ENCODE results near the gene CCDC200. TPM values are rescaled to one million over a fixed set of nuclear protein-coding genes. Genes with fewer than 3 reads are reported as not detected.
"Not testable (repeated sequence)": the region's sequence is repeated elsewhere in the genome, so short reads cannot be mapped to it uniquely, and the experiment has no call there.

The CCDC200 gene
- total RNA-seq, 1 donor from 2014 or later, result not detected

DNA sequence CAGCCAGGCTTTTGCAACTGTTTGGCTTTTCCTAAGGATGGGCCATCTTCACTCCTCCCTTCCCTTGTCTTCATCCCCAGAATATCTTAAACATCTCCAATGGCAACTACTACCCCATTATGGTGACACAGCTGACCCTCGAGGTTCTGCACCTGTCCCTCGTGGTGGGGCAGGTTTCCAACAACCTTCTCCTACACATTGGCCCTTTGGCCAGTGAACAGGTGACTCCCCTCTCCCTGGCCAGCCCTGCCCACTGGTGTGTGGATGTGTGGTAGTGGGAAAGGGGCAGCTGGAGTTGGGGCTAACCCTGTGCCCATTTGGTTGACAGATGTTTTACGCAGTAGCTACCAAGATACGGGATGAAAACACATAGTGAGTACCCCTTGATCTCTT is 12.1 kb downstream of the CCDC200 start:
- DNase-seq (ENCODE audit: low read depth in 2 of 2), result no peak

DNA sequence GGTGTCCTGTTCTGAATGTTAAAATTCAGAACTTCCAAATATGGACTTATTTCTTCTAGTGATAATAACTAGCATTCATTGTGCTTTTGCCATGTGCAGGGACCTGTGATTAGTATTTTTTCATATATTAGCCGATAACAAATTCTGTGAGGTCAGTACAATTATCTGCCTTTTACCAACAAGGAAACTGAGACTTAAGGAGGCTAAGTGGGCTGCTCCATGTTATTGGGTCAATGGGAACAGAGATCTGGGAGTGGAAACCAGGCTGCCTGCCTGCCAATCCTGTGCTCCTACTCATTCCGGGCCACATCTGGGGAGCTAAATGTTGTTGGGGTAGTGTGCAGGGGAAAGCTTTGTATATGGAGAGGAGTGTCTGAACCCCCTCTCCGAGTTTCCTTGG is 13.1 kb downstream of the CCDC200 start:
- no peak for DNase-seq (ENCODE audit: low read depth in 2 of 2)

DNA sequence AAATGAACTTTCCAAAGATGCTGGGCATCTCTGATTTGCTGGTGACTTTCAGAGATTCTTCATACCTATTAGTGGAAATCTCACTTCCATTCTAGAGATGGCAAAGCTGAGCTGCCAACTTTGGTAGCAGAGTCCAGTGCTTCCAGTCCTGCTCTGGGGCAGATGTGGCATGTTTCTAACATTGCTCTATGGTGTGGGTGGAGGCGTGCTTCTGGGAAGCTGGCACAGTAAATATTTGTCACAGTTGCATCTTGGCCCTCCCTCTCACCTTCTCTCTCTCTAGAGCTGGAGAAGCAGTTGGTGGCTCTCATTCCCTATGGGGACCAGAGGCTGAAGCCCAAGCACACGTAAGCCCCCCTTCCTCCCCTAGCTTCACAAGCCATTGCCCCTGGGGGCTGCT is 14.9 kb downstream of the CCDC200 start:
- DNase-seq (ENCODE audit: low read depth in 2 of 2), result no peak

DNA sequence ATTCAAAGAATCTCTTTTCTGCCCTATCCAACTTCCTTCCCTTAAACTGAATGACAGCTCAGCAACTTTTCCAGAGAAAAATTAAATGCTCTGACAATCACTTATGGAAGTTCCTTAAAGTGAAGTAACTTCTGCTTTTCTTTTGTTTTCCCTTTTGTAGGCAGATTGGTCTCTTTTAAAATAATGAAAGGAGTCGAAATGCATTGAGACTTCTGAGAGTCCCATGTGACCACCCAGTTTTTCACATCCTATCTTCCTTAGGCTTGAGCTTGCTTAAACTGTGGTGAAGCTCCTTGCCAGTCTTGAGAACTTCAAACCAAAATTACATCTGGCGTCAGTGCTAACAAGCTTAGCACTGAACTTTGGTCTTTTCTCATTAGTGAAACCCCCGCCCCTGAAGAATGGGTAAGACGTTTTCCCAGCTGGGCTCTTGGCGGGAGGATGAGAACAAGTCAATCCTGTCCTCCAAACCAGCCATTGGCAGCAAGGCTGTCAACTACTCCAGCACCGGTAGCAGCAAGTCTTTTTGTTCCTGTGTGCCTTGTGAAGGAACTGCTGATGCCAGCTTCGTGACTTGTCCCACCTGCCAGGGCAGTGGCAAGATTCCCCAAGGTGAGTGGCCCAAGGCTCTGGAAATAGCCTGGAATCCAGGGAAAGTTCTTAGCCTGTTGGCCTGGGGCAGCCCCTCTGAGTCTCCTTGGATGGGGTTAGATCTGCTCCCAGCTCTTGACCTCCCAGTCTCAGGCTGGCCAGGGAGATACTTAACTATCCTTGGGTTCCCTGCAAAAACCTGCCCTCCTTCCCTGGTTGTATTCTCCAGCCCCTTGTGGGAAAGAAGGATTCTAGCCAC is 15.6 kb downstream of the CCDC200 start:
- no peak for DNase-seq (ENCODE audit: low read depth in 2 of 2)

DNA sequence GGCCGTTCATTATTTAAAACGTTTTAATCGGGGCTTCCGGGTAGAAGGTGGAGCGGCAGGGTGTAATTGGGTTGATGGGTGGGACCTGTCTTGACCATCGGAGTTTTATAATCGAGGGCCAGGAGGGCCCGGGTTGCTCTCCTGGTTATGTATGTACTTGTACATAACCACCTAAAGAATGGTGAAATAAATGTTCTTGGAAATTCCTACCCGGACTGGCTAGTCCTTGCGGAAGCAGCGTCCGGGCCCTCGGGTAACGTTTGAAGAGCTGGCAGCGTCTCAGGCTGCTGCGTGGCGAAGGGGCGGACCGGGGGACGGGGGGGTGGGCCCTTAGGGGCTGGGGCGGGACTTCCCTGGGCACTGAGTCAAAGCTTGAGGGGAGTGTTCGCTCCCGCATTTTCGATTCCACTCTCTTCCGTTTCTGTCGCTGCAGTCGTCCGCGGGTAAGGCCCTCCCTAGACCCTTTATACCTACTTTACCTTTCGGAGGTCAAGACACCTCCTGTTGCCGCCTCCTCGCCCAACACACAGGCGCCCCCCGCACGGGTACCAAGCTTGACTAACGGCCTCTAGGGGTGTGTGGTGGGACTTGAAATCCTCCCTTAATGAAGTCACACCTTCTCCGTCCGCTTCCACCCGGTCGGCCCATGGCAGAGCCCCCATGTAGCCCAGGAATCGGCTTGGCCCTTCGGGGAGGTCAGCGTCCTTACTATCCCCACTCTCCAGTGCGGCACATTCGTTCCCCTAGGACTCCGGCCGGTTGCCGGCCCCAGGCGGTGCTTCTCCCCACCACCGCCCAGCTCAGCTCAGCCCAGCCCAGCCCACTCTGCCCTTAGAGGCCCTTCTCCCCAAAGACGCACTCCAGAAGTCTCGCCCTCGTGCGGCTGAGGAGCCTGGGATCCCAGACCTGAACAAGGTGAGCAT is 16.7 kb downstream of the CCDC200 start, which contains the start of gene TMEM106A:
Gene TMEM106A, plus strand, starts transcription at position 396 of the 923 bp plus-strand sequence. CDS start 1,167 bp downstream, outside the sequence.
- peak; percentile 75 to 86 for DNase-seq (ENCODE audit: low read depth in 2 of 2)

DNA sequence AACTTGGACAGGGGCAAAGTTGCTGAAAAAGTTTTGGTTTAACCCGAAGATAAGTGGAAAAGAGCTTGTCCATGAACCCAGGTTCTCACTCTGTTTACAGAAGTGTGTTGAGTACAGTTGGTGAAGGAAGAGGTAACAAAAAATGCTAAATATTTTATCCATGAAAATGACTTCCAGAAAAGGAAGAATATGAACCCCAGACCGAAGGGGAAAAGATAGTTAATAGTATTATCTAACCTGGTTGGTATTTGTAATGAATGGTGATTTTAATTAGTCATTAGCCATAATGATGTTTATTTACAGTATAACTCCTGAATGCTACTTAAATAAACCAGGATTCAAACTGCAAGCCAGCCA is 17.3 kb downstream of the CCDC200 start:
- no peak for DNase-seq (ENCODE audit: low read depth in 2 of 2)

DNA sequence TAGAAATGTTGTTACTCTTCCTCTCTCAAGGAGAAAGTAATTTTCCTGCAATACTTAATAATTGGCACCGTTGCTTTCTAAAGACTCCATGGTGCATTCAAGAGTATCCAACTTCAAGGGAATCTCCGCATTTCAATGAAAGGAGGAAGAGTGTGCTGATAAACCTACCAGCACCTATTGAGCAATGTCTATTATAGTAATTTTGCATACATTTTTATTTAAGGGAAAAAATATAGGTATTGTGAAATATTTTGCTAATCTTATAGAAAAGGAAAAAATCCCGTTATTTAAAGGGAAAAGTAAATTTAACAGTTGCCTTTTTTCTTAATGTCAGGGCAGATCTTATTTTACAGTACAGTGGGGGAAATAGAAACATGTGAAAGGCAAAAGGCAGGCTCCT is 17.8 kb downstream of the CCDC200 start:
- no peak for DNase-seq (ENCODE audit: low read depth in 2 of 2)

DNA sequence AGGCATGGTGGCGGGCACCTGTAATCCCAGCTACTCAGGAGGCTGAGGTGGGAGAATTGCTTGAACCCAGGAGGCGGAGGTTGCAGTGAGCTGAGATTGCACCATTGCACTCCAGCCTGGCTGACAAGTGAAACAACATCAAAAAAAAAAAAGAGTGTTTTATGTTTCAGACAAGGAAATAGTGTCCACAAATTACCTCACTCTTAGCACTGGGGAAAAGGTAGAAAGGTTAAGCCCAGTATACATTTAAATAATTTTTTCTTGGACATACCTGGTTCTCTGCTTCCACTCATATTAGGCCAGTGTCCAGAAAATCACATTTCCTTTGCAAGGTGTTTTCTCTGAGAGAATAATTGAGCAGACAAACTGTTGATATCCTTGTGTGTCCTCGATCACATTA is 25.4 kb downstream of the CCDC200 start:
- not testable (repeated sequence) for DNase-seq (ENCODE audit: low read depth in 2 of 2)

DNA sequence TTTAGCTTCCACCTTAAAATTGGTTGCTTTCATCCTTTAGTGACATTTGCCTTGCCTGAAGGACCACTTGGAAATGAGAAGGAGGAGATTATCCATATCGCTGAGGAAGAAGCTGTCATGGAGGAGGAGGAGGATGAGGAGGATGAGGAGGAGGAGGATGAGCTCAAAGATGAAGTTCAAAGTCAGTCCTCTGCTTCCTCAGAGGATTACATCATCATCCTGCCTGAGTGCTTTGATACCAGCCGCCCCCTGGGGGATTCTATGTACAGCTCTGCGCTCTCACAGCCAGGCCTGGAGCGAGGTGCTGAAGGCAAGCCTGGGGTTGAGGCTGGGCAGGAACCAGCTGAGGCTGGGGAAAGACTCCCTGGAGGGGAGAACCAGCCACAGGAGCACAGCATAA is 28.3 kb downstream of the CCDC200 start:
- DNase-seq (ENCODE audit: low read depth in 2 of 2), result no peak

DNA sequence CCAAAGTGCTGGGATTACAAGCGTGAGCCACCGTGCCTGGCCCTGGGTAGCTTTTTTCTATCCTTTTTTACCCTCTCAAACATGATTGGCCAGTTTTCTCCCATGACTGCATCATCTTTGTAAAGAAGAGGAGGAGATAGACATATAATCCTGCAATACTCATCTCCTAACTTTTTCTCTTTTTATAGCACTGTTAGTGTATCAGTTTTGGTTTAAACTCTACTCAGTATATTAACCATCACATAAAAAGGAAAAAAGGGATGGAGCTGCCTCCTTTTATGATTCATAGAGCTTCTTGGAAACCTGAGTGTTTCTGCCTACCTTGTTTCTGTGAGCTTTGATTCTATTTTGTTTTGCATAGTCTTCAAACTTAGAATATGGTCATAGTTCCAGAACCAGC is 28.8 kb downstream of the CCDC200 start:
- DNase-seq (ENCODE audit: low read depth in 2 of 2), result no peak

DNA sequence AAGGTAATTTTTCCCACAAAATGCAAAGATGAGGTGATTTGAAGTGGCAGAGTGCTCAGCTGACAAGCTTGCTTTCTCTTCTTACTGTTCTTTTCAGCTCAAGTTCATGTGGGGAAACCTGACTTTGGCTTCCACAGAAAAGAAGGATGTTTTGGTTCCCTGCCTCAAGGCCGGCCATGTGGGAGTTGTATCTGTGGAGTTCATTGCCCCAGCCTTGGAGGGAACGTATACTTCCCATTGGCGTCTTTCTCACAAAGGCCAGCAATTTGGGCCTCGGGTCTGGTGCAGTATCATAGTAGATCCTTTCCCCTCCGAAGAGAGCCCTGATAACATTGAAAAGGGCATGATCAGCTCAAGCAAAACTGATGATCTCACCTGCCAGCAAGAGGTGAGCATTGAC is 35.2 kb downstream of the CCDC200 start:
- no peak for DNase-seq (ENCODE audit: low read depth in 2 of 2)

DNA sequence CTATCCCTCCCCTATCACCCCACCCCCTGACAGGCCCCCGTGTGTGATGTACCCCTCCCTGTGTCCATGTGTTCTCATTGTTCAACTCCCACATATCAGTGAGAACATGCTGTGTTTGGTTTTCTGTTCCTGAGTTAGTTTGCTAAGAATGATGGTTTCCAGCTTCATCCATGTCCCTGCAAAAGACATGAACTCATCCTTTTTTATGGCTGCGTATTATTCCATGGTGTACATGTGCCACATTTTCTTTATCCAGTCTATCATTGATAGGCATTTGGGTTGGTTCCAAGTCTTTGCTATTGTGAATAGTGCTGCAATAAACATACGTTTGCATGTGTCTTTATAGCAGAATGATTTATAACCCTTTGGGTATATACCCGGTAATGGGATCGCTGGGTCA is 41.8 kb downstream of the CCDC200 start:
- not testable (repeated sequence) for DNase-seq (ENCODE audit: low read depth in 2 of 2)

DNA sequence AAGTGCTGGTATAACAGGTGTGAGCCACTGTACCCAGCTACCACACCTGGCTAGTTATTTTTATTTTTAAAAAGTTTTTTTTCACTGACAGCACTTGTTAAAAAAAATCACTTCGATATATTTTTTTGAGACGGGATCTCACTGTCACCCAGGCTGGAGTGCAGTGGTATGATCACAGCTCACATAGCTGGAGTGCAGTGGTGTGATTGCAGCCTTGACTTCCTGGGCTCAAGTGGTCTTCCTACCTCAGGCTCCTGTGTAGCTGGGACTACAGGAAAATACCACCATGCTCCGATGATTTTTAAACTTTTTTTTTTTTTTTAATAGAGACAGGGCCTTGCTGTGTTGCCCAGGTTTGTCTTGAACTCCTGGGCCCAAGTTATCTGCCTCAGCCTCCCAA is 44.5 kb downstream of the CCDC200 start:
- no peak for DNase-seq (ENCODE audit: low read depth in 2 of 2)

DNA sequence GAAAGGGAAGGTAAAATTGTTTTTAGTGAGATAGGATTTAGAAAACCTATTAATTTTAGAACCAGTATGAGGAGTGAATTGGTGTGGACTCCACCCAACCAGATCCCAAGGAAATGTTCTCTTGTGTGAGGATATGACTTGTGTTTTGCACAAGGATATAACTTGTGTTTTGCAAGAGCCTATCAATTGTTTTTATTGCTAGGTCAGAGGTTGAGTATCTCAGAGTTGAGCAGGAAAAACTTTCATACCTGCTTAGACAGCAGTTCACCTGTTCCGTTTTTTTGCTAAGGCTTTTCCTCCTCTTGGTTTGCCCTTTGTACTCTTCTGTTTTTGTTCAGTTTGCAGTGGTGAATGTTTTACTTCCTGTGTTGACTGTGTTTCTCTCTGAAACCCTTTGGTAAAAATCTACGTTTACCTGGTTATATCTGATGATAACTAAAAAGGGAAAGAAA is 52.3 kb downstream of the CCDC200 start:
- DNase-seq (ENCODE audit: low read depth in 2 of 2), result peak in 1 of 2 donors; percentile 5

DNA sequence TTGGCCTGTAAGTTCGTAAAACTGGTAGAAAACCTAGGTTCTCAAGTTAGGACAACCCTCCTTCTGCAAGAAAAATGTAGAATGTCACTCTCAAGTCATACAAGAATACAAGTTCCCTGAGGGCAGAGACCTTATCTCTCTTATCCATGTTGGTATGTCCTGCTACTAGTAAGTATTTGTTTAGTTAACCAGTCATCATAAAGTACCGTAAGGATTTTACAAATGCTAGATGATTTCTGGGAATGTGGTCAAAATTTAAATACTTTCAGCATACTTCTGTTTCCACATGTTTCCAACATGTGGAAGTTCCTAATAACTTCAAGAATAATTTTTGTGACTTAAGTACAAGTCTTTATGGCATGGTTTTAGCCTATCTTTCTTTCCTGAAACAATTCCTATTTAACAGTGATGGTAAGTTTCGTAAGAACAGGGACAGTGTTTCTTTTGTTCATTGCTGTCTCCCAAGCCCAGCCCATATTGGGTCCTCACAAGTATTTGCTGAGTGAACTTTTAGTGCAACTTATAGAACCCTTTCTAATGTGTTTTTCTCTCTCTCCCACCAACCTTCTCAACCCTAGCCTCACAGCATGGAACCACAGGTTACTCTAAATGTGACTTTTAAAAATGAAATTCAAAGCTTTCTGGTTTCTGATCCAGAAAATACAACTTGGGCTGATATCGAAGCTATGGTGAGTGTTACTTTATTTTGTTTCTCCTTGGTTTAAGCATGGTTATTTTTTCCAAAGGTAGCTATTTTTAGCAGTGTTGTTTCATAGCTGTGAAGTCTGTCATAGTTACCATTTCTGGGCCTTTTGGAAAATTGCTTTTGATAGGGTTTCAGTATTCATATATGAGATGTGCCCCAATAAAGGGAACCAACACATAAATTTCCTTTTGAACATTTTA is 53.0 kb downstream of the CCDC200 start:
- peak in 1 of 2 donors; percentile 50 for DNase-seq (ENCODE audit: low read depth in 2 of 2)

DNA sequence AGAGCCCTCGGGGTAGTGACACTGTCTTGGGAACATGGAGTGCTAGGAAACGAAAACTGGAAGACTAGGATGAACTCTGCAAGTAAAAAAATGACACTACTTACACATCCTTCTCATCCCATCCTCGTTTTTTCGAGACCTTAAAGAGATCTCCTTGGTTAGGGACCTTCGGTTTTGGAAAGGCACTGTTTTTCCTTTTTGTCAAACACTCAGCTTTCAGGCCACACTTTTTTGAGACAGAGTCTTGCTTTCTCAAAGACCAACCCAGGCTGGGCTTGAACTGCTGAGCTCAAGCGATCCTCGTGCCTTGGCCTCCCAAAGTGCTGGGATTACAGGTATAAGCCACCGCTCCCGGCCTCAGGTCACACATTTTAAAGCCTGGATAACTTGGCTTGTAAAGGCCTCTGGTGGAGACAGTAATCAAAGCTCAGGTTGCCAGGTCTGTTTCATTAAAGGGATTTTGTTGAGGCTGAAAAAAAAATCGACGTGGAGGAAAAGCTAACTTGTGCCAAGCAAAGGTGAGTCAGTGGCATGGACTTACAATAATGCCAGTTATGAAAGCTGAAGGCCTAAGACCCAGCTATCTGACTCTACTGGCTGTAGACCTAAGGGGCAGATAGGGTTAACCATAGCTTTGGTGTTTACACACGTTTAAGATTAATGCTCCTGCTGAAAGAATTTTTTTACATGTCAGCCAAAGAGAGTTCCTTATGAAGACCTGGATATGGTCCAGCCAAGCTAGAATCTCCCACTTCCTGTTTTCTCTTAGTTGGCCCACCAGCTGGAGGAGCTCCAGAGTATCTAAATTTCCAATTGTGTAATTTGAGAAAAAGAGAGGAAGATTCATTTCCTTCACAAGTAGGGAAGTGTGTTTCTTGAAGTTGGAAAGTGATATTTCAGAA is 56.6 kb downstream of the CCDC200 start:
- peak; percentile 59 to 93 for DNase-seq (ENCODE audit: low read depth in 2 of 2)

Data from lung microvascular endothelial cell (primary cell).